HPDE6-E6E7 (cell line): Measurements from ENCODE around the gene PPARD.
A peak's percentile ranks its signal among the peaks of the same experiment; 100 is the strongest.
"Not testable (repeated sequence)": the region's sequence is repeated elsewhere in the genome, so short reads cannot be mapped to it uniquely, and the experiment has no call there.

Source experiments
- DNase-seq: peaks from one replicate; pipeline ENCODE4 v3.0.0; 2011; ENCODE audit warnings: missing footprints; ENCODE audit errors: extremely low spot score

Gene PPARD

DNA sequence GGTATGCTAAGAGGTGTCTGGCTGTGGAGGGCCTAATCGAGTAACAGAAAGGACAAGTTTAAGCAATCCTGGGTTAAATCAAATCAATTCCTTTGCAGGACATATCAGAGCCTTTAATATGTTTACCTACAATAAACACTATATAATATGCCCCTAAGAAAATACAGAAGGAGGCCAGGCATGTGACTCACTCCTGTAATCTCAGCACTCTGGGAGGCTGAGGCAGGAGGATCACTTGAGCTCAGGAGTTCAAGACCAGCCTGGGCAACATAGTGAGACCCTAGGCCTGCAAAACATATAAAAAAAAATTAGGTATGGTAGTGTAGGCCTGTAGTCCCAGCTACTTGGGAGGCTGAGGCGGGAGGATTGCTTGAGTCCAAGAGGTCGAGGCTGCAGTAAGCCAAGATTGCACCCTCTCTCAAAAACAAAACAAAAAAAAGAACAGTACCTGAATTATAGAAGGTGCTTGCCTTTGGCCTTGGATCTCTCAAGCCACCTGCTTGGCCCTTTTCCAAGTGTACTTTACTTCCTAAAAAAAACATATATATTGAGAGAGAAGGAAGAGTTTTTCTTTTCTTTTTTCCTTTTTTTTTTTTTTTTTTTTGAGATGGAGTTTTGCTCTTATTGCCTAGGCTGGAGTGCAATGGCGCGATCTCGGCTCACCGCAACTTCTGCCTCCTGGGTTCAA lies 96.2 kb downstream of the PPARD start:
- DNase-seq = not testable (repeated sequence)

DNA sequence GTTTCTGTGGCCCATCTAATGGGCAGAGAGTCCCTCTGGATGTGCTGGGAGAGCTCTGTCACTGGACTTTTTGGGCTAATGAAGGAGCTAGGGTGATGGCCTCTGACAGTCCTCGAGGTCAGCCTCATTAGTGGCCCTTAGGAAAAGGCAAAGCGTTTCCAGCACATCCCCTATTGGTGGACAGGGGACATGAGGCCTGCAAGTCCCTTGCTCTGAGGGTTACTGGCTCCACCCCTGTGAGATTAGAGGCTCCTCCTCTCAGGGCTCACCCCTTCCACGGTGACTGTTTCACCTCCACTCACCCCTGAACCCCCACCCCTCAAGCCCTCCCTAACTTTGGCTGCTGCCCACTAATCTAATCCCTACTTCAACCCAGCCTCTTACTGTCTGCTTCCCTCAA lies 97.0 kb downstream of the PPARD start:
- DNase-seq = no peak

DNA sequence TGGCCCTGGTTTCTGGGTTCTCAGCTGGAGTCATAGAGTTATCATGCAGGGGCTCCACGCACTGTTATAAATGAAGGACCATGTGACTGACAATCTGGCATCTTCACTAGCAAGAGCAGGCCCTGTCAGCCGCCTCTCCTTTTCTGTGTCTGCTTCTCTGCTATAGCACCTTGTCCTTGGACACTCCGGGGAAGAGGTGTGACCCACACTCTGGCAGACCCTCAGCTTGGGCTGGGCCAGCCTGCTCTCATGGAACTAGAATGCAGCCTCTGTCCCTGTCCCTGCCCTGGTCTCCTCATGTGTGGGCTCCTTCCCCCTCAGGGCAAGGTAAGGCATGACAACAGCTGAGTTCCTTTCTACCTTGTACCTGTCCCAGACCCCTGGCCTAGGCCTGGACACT lies 98.8 kb downstream of the PPARD start:
- DNase-seq = no peak

DNA sequence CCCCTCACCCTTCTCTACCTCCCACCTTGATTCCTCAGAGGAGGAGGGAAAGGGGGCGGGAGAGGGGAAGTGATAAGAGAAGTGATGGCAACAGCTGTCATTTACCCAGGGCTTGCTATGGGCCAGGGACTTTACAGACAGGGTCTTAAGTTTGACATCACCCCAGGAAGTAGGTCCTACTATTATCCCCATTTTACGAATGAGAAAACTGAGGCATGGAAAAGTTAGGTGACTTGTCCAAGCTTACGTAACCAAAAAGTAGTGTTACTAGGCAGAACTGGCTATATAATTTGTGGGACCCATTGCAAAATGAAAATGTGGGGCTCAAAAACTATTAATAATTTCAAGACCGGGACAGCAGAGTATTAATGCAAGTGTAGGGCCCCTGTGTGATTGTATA lies 99.3 kb downstream of the PPARD start:
- no peak for DNase-seq

DNA sequence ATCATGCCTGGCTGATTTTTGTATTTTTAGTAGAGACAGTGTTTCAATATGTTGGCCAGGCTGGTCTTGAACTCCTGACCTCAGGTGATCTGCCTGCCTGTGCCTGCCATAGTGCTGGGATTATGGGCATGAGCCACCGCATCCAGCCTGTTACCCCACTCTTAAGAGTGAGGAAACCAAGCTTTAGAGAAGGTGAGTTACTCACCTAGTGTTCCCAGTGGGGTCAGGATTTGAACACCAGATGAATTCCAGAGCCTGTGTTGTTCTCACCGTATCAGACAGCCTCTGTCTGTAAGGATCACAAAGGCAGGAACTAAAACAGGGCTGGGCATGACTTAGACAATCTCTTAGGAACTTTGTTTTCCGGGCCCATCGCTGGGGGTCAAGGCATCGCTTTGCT lies 100.3 kb downstream of the PPARD start:
- DNase-seq = no peak

DNA sequence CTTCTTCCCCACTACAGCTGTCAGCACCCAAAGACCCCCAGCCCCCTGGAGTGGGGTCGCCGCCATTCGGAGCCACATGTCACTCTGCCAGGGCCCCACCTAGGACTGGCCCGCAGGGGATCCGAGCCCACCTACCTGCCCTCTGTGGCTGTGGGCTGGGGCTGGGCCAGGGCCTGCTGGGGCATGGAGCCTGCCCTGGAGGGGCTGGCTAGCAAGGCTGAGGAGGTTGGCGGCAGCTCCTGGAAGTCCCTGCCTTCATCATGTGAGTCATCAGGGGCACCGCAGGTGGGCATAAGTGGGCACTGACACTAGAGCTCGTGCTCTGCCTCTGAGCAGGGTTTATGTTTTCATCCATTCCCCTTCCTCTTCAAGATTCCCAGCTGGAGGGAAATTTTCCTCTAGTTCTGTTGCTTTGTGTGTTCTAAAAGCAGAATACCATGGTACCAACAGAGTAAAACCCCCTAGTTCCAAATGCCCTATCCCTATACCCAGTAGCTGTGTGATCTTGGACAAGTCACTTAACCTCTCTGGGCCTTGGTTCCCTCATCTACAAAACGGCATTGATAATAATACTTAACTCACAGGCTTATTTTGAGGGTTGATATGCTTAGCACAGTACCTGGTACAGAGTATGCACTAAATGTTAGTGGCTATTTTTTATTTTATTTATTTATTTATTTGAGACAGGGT lies 101.1 kb downstream of the PPARD start:
- DNase-seq = no peak

DNA sequence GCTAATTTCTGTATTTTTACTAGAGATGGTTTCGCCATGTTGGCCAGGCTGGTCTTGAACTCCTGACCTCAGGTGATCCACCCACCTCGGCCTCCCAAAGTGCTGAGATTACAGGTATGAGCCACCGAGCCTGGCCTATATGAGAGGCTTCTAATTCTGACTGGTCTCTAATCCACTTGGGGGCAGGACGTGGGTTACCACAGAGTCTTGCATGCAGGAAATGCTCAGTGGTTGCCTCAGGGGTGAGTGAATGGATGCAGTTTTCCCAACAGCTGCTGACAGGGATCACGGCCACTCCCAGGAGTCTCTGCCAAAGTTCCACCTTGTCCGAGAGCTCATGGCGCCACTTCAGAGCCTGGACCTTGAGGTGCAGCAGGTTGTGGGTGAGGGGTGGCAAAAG lies 103.3 kb downstream of the PPARD start:
- no peak for DNase-seq

DNA sequence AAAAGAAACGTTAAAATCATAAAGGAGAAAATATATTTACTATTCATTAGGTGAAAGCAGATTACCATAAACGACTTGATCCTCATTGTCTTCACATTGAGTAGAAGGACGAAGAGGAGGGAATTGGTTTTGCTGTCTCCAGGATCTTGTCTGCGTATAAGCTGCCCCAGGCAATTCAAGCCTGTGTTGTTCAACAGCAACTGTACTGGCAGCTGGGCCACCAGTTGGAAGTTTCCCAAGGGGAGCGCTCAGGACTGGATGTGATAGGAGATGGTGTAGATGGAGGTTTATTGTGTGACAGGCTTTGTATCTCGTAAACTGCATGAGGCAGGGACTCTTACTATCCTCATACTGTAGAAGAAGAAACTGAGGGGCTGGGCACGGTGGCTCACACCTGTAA lies 105.8 kb downstream of the PPARD start:
- no peak for DNase-seq

DNA sequence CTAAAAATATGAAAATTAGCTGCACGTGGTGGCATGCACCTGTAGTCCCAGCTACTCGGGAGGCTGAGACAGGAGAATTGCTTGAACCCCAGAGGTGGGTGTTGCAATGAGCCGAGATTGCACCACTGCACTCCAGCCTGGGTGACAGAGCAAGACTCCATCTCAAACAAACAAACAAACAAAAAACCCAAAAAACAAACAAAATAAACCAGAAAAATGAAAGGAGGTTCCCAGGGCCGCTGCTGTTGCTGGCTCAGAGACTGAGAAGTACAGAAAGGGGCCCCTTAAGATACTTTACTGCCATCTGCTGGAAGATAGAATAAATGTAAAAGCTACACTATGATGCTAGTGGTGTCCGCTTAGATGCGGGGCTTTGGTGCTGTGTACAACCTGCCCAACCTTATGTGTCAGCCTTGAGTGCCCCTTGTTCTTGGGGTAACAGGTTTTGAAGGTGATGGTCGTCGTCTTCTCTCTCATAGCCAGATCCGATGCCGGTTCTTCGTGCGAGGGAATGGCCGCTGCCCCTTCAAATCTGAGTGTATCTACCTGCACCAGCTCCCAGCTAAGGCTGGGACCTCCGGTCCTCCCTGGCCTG lies 107.0 kb downstream of the PPARD start:
- peak; percentile 73 for DNase-seq

DNA sequence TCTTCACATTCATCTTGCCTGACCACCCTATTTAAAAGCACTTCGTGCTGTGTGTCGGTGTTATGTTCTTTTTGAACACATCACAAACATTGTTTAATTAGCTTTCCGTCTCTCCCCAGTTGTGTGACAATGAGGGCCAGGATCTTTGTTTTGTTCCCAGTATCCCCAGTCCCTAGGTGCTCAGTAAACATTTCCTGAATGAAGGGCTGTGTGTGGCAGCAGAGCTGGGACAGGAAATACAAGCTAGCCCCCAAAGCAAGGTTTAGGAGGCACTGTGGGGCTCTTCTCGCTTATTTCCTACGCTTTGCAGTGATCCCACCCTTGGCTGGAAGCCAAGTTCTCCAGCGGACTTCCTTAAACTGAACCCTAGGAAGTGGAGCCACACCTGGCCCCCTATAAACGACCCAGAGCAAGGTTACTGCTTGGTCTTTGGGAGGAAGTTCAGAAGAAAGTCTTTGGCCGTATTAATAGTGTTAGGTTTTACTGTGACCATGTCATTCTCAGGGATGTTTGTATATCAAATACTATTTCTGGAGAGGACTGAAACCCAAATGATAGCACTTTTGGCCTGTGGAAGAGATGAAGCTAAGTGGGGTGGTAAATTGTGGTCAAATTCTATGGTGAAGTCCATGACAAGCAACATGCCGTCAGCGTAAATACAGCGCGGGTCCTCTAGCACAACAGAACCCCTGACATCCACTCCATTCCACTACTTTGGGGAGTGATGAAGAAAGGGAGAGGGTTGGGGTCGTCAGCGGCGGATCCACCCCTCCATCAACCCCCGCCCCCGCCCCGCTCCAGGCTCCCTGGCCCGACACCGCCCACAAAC lies 109.2 kb downstream of the PPARD start:
- DNase-seq = no peak

DNA sequence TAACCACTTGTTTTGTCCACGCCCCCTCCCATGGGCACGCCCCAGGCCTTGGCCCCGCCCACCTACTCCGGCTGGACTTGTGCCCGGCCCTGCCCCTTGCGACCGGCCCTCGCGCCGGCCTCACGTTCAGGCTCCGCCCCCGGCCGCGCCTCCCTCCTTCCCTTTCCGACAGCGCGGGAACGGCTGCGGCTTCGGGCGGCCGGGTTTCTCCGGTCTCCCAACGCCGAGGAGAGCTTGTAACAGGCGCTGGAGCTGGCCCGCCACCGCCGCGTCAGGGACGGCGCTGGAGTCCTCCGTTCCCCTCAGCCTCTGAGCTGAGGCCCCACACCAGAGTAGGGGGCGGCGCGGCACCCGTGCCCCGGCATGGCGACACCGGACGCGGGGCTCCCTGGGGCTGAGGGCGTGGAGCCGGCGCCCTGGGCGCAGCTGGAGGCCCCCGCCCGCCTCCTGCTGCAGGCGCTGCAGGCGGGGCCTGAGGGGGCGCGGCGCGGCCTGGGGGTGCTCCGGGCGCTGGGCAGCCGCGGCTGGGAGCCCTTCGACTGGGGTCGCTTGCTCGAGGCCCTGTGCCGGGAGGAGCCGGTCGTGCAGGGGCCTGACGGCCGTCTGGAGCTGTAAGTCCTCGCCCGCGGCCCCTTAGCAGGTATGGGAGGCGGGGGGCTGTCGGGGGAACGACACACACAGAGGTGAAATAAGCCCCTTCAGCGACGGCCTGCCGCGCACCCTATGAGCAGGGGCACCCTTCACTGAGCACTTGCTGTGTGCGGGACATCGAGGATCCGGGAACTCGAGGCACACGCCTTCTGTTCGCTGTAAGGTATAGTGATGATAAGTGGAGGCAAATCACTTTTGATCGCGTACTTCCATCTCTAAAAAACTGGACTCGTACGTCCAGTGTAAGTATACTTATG lies 110.1 kb downstream of the PPARD start, which contains the start of gene FANCE:
Gene FANCE, plus strand, starts transcription at position 156 of the 908 bp plus-strand sequence. Its CDS starts 208 bp downstream, at position 364.
- DNase-seq = peak; percentile 71

DNA sequence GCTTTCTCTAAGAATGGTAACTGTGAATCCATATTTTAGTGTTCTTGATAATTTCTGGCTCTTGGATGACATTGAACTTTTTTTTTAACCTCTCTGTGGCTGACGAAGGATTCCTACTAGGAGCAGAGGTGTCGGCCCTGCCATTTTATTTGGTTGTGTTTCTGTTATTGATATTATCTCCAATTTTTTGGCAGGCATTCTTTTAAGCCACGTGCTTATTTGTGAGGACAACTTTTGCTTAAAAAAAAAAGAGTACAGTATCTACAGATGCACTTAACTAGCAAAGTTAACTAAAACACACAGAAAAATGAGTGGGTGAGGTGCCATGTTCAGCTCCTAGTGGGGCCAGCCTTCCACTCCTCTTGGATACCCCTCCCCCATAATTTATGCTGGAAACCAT lies 110.9 kb downstream of the PPARD start:
- no peak for DNase-seq

DNA sequence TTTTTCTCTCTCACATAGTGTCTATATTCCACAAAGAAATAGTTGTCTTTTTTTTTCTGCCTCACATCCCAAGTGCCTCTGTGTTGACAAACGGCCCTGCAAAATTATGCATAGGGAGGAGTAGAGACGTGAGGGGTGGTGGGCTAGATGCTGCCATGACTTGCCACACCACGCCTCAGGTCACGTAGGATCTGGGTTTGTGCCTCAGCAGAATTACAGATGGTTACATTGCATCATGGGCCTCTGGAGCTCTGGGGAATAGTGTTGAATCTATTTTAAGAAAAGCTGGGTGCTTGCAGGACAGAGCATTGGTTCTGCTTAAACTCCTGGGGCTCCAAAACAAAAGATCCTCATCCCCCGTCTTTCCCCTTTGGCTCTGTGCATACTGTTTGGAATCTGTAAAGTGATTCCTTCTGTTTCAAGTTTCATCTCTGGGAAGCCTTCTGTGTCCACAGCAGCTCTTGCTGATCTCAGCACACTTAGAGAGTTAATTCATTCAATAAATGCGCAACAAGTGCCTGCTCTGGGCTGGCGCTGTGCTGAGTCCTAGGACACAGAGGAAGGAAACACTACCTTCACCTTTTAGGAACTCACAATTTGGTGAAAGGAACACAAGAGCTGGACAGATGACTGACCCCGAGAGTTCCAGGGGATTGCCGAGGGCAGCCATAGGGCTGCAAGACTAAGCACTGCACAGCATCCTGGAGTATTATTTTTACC lies 112.2 kb downstream of the PPARD start:
- no peak for DNase-seq

DNA sequence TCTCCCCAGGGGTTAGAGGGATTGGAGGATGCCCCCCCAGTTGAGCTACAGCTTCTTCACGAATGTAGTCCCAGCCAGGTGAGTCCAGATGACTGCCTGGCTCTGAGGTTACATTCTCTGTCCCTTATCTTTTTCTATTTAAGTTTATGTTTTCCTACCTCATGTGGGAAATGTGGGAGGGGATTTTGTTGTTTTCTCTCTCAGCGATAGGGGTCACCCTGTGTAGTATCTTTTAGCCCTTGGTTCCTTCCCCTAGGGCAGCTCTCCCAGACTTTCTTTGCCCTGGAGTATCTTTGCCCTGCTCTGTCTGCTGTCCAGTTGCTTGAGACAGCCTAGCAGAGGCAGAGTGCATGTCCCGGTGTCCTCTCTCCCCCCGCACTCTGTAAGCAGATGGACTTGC lies 115.5 kb downstream of the PPARD start:
- no peak for DNase-seq

DNA sequence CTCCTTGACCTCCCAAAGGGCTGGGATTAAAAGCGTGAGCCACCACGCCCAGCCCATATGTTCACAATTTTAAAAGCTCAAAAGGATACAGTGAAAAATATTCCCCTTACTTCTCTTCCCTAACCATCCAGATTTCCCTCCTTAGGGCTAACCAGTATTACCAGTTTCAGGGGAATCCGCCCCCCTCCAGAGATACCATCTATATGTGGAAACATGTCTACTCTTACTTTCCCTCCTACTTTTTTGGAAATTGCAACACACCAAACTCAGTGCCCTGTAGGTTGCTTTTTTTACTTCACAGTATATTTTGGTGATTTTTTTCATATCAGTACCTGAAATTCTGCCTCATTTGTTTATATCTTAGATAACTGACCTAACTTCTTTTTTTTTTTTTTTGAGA lies 118.9 kb downstream of the PPARD start:
- DNase-seq = no peak

DNA sequence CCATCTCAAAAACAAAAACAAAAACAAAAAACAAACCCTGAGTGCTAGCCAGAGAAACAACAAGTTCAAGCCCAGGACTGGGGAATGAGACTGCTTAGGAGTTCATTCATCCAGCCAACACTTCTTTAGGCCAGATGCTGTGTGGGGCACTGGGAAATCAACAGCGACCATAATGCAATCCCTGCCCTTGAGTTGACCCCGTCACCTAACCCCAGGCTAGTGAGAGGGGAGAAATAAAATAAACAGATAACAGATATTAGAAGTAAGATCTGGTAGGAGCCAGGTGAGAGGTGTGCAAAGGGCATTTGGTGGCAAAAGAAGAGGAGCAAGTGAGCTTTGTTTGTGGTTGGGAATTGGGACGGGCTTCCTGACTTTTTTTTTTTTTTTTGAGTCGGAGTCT lies 120.9 kb downstream of the PPARD start:
- DNase-seq = no peak

DNA sequence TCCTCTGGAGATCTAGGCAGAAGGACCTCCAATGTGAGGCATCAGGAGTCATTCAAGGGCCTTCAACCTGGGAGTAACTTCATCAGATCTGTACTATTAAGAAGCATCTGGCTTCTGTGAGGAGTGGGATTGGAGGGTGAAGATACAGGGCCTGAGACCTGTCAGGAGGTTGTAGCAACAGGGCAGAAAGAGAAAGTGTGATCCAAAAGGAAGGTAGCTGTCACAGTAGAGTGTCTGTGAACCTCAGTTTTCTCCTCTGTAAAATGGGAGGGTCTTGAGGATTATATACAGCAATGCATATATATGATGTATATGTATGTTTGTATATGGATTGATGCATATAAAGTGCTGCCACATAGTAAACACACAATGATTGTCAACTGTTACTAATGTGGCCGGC lies 123.3 kb downstream of the PPARD start:
- DNase-seq = no peak

DNA sequence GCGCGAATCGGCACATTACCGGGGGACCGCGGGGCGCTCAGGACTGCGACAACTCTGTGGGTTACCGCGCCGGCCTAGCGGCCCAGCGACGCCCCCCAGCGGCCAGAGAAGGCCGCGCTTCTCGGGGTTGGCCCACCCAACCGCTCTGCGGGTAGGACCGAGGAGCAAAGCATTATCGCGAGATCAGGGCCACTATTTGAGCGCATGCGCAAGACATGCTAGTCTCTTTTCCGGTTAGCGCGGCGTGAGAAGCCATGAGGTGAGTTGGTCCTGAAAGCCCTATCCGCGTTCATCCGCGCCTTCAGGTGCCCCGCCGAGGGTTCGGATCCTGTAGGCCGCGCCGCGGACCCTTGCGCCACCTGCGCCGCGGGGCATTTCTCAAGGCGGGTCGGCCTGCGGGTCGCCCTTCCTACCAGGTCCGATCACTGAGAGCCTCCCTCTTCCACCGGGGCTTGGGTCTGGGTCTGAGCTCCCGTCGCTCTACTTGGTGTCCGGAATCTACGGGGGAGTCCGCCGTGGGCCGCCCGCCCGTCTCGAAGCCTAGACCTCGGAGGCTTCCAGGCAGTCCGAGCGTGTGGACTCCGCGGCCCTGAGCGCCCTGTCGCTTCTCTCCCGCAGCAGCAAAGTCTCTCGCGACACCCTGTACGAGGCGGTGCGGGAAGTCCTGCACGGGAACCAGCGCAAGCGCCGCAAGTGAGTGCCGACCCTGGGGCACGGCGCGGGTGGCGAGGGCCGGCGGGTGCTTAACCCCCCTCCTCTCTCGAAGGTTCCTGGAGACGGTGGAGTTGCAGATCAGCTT lies 126.0 kb downstream of the PPARD start, which contains the start of gene RPL10A:
Gene RPL10A, plus strand, starts transcription at position 221 of the 799 bp plus-strand sequence. Its CDS starts 34 bp downstream, at position 255.
- peak; percentile 89 for DNase-seq

DNA sequence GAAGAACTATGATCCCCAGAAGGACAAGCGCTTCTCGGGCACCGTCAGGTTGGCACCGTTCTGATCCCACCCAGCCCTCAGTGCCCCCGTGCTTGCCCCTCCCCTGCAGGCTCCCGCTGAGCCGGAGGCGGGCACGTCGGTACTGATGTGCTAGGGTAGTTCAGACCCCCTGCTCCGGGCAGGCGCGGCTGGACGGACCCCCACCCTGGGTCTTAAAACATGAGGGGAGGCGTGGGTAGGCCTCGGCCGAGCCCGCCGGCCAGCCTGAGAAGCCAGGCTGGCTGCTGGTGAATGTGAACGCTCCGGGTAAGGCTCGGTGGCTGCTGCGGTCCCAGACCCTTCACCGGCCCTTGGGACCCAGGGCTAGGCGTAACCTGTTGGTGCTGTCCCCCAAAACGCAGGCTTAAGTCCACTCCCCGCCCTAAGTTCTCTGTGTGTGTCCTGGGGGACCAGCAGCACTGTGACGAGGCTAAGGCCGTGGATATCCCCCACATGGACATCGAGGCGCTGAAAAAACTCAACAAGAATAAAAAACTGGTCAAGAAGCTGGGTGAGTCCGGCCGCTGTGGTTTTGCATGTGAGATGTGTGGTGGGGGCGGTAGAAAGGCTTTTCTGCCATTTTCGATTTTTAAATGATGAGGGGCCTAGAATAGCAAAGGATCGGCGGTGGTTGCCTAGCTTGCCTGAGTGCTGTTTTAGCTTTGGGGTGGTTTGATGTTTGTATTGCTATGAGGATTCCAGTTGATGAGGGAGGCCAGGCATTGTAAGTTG lies 126.8 kb downstream of the PPARD start:
- no peak for DNase-seq
